ENCODE measurements around the gene PIK3R2. TPM values are rescaled to one million over a fixed set of nuclear protein-coding genes. Genes with fewer than 3 reads are reported as not detected.

Gene PIK3R2
- total and polyA plus RNA-seq, 3 experiments from 2014 or later, result 5.7 to 17.9 (median 17.7) TPM

- Histone ChIP-seq H3K9me3 (ENCODE audit: low read length) (no peaks in the 10 kb centered on the region), H3K4me1 (ENCODE audit: insufficient read depth, low read length) (peaks cover 12% of the 10 kb centered on the region), H3K27me3 (ENCODE audit: insufficient read depth, low read length, poor library complexity, severe bottlenecking) (no peaks in the 10 kb centered on the region), H3K36me3 (ENCODE audit: insufficient read depth, low read length) (no peaks in the 10 kb centered on the region), H3K27ac (ENCODE audit: low read depth, low read length) (peak overlapping the region; percentile 51), H3K4me3 (ENCODE audit: low read length) (peak overlapping the region; percentile 61)
- H3K27me3 Mint-ChIP-seq, result no peaks in the 10 kb centered on the region
- no peaks in the 10 kb centered on the region for H3K9me3 Mint-ChIP-seq
- H3K27ac Mint-ChIP-seq, result peak overlapping the region in 3 of 8 donors; percentile 27 to 88 (median 73)
- peaks cover 16 to 30% (median 18%) of the 10 kb centered on the region in 3 donors for H3K4me1 Mint-ChIP-seq
- ChIA-PET POLR2A (interaction anchor here (0.6 to 2.5 kb wide), 10 partner anchors 9 to 110 kb away, joined by 3 to 18 read pairs (median 4); partner anchors contain the start of genes IL12RB1, MAST3 and MPV17L2), CTCF (interaction anchor here (0.8 to 5.6 kb wide), 20 partner anchors 7 to 217 kb away, joined by 3 to 28 read pairs (median 6); partner anchors contain the start of genes ARRDC2, IL12RB1, MAST3 and PIK3R2)
- H3K36me3 Mint-ChIP-seq, result peaks cover 0 to 10% (median 0%) of the 10 kb centered on the region in 3 donors
- H3K4me3 Mint-ChIP-seq, result peak overlapping the region in 6 of 7 donors; percentile 57 to 86 (median 70)
- no peak for DNase-seq
These were observed 42.2 kb upstream of the PIK3R2 start for GRCh38 chr19:18110609-18111232.

- no peak overlapping the region for H3K27ac ChIP-seq (ENCODE audit: low read depth, low read length)
- Mint-ChIP-seq H3K27ac (peak overlapping the region in 4 of 8 donors; percentile 2 to 58 (median 46)), H3K27me3 (no peaks in the 10 kb centered on the region), H3K4me1 (peaks cover 21 to 39% (median 23%) of the 10 kb centered on the region in 3 donors), H3K4me3 (peak overlapping the region in 2 of 7 donors; percentile 32 to 82), H3K9me3 (no peaks in the 10 kb centered on the region), H3K36me3 (peaks cover 0 to 10% (median 0%) of the 10 kb centered on the region in 3 donors)
- peaks cover 21% of the 10 kb centered on the region for H3K4me1 ChIP-seq (ENCODE audit: insufficient read depth, low read length)
- H3K4me3 ChIP-seq (ENCODE audit: low read length), result no peak overlapping the region
- ChIA-PET POLR2A (no interaction called here), CTCF (interaction anchor here (0.6 to 5.6 kb wide), 22 partner anchors 9 to 301 kb away, joined by 3 to 28 read pairs (median 4); partner anchors contain the start of genes IL12RB1 and PIK3R2)
- no peaks in the 10 kb centered on the region for H3K36me3 ChIP-seq (ENCODE audit: insufficient read depth, low read length)
- no peaks in the 10 kb centered on the region for H3K9me3 ChIP-seq (ENCODE audit: low read length)
- peak; percentile 58 to 82 (median 64) for DNase-seq
- H3K27me3 ChIP-seq (ENCODE audit: insufficient read depth, low read length, poor library complexity, severe bottlenecking), result no peaks in the 10 kb centered on the region
These were observed 39.9 kb upstream of the PIK3R2 start for GRCh38 chr19:18112989-18113478.

GRCh38 chr19:18113827-18114226, 39.1 kb upstream of the PIK3R2 start:
- Mint-ChIP-seq H3K27me3 (no peaks in the 10 kb centered on the region), H3K4me1 (peaks cover 21 to 44% (median 26%) of the 10 kb centered on the region in 3 donors), H3K27ac (peak overlapping the region in 2 of 8 donors; percentile 27 to 62), H3K9me3 (no peaks in the 10 kb centered on the region), H3K4me3 (peak overlapping the region in 1 of 7 donors; percentile 55), H3K36me3 (peaks cover 0 to 10% (median 0%) of the 10 kb centered on the region in 3 donors)
- DNase-seq, result no peak
- Histone ChIP-seq H3K36me3 (ENCODE audit: insufficient read depth, low read length) (no peaks in the 10 kb centered on the region), H3K4me1 (ENCODE audit: insufficient read depth, low read length) (peaks cover 27% of the 10 kb centered on the region), H3K27me3 (ENCODE audit: insufficient read depth, low read length, poor library complexity, severe bottlenecking) (no peaks in the 10 kb centered on the region), H3K27ac (ENCODE audit: low read depth, low read length) (no peak overlapping the region), H3K4me3 (ENCODE audit: low read length) (no peak overlapping the region), H3K9me3 (ENCODE audit: low read length) (no peaks in the 10 kb centered on the region)
- CTCF ChIA-PET, result interaction anchor here (0.7 to 5.6 kb wide), 14 partner anchors 10 to 166 kb away, joined by 3 to 28 read pairs (median 4); partner anchors contain the start of genes IL12RB1 and PIK3R2
- POLR2A ChIA-PET, result no interaction called here

- ChIA-PET CTCF (interaction anchor here (3.1 kb wide), 1 partner anchor 54 kb away, joined by 16 read pairs; no protein-coding TSS in a partner anchor), POLR2A (no interaction called here)
- Mint-ChIP-seq H3K9me3 (no peaks in the 10 kb centered on the region), H3K27ac (peak overlapping the region in 1 of 8 donors; percentile 62), H3K36me3 (peaks cover 0 to 12% (median 0%) of the 10 kb centered on the region in 3 donors), H3K4me3 (peak overlapping the region in 2 of 7 donors; percentile 19 to 55), H3K27me3 (no peaks in the 10 kb centered on the region), H3K4me1 (peaks cover 22 to 45% (median 27%) of the 10 kb centered on the region in 3 donors)
- no peaks in the 10 kb centered on the region for H3K9me3 ChIP-seq (ENCODE audit: low read length)
- peaks cover 34% of the 10 kb centered on the region for H3K4me1 ChIP-seq (ENCODE audit: insufficient read depth, low read length)
- no peaks in the 10 kb centered on the region for H3K36me3 ChIP-seq (ENCODE audit: insufficient read depth, low read length)
- no peaks in the 10 kb centered on the region for H3K27me3 ChIP-seq (ENCODE audit: insufficient read depth, low read length, poor library complexity, severe bottlenecking)
- no peak overlapping the region for H3K4me3 ChIP-seq (ENCODE audit: low read length)
- H3K27ac ChIP-seq (ENCODE audit: low read depth, low read length), result no peak overlapping the region
- DNase-seq, result no peak
These were observed 38.5 kb upstream of the PIK3R2 start for GRCh38 chr19:18114483-18114882.

DNA sequence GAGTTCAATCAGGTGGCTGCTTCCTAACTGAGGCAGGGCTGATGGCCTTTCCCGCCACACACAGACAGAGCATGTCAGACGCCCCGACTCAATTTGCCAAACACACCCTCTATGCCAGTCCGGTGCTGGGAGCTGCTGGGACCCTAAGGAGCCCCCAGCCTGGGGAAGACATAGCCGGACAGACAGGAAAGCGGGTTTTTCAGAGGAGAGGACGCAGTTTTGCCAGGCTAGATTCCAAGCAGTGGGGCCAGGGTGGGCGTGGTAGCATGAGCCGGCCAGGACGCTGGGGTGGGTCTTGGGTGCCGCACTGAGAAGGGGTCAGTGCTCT, 35.6 kb upstream of the PIK3R2 start:
- Mint-ChIP-seq H3K4me3 (peak overlapping the region; percentile 73 to 97 (median 86)), H3K9me3 (no peaks in the 10 kb centered on the region), H3K4me1 (peaks cover 33 to 47% (median 33%) of the 10 kb centered on the region in 3 donors), H3K36me3 (peaks cover 0 to 26% (median 2%) of the 10 kb centered on the region in 3 donors), H3K27me3 (peaks cover 0 to 2% of the 10 kb centered on the region in 2 donors), H3K27ac (peak overlapping the region in 7 of 8 donors; percentile 82 to 94 (median 86))
- ChIA-PET POLR2A (interaction anchor here (0.6 to 2.3 kb wide), 6 partner anchors 13 to 164 kb away, joined by 3 to 11 read pairs (median 4); partner anchors contain the start of gene JUND), CTCF (interaction anchor here (0.6 to 4.1 kb wide), 4 partner anchors 25 to 73 kb away, joined by 3 to 19 read pairs (median 9); partner anchors contain the start of gene PIK3R2)
- Histone ChIP-seq H3K9me3 (ENCODE audit: low read length) (no peaks in the 10 kb centered on the region), H3K27me3 (ENCODE audit: insufficient read depth, low read length, poor library complexity, severe bottlenecking) (no peaks in the 10 kb centered on the region), H3K36me3 (ENCODE audit: insufficient read depth, low read length) (peaks cover 8% of the 10 kb centered on the region), H3K4me3 (ENCODE audit: low read length) (peak overlapping the region; percentile 29), H3K27ac (ENCODE audit: low read depth, low read length) (peak overlapping the region; percentile 57), H3K4me1 (ENCODE audit: insufficient read depth, low read length) (peaks cover 32% of the 10 kb centered on the region)
- DNase-seq, result peak in 1 of 5 donors; percentile 16

- H3K36me3 Mint-ChIP-seq, result peaks cover 0 to 31% (median 2%) of the 10 kb centered on the region in 3 donors
- no peaks in the 10 kb centered on the region for H3K9me3 ChIP-seq (ENCODE audit: low read length)
- no peaks in the 10 kb centered on the region for H3K9me3 Mint-ChIP-seq
- peak; percentile 95 to 97 (median 96) for DNase-seq
- peaks cover 30 to 42% (median 31%) of the 10 kb centered on the region in 3 donors for H3K4me1 Mint-ChIP-seq
- CTCF ChIA-PET, result interaction anchor here (0.6 to 4.1 kb wide), 5 partner anchors 26 to 73 kb away, joined by 3 to 19 read pairs (median 5); partner anchors contain the start of genes IL12RB1 and PIK3R2
- peak overlapping the region; percentile 72 for H3K27ac ChIP-seq (ENCODE audit: low read depth, low read length)
- POLR2A ChIA-PET, result interaction anchor here (0.6 to 2.6 kb wide), 8 partner anchors 13 to 164 kb away, joined by 3 to 12 read pairs (median 4); partner anchors contain the start of genes JUND and MAST3
- peaks cover 13% of the 10 kb centered on the region for H3K36me3 ChIP-seq (ENCODE audit: insufficient read depth, low read length)
- peak overlapping the region in 7 of 8 donors; percentile 86 to 100 (median 98) for H3K27ac Mint-ChIP-seq
- H3K4me3 ChIP-seq (ENCODE audit: low read length), result peak overlapping the region; percentile 91
- peaks cover 32% of the 10 kb centered on the region for H3K4me1 ChIP-seq (ENCODE audit: insufficient read depth, low read length)
- no peaks in the 10 kb centered on the region for H3K27me3 ChIP-seq (ENCODE audit: insufficient read depth, low read length, poor library complexity, severe bottlenecking)
- peak overlapping the region; percentile 86 to 97 (median 92) for H3K4me3 Mint-ChIP-seq
- H3K27me3 Mint-ChIP-seq, result peaks cover 0 to 2% of the 10 kb centered on the region in 2 donors
These were observed 35.1 kb upstream of the PIK3R2 start for GRCh38 chr19:18117692-18118378.

DNA sequence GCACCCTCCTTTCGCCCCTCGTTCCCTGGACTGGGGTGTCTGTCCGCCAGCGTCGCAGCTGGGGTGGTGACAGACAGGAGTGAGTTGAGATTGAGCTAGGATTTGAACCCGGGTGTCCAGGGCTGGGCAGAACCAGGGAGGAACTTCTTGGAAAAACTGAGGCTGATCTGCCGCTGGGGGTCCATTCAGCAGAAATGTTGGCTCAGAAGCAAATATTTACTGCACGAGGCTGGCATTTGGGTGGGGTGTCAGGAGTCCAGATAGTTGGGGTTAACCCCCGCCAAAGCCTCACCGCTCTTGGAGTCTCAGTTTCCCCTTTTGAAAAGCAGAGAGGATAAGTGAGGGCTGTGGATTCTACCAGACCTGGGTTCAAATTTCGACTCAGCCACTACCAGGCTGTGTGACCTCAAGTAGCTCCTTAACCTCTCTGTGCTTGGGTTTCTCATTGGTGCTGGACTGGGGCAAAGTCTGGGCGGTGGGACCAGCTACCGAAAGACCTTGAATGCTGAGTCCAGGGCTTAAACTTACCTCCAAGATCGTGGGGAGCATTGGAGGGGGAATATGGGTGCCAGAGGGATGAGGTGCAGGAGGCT, 34.4 kb upstream of the PIK3R2 start:
- peak overlapping the region; percentile 91 for H3K4me3 ChIP-seq (ENCODE audit: low read length)
- ChIA-PET CTCF (interaction anchor here (0.8 to 4.1 kb wide), 10 partner anchors 21 to 210 kb away, joined by 3 to 19 read pairs (median 3); partner anchors contain the start of genes IL12RB1, MAST3 and PIK3R2), POLR2A (interaction anchor here (1.0 to 2.6 kb wide), 4 partner anchors 20 to 118 kb away, joined by 4 to 20 read pairs (median 10); partner anchors contain the start of genes MAST3 and PIK3R2)
- Mint-ChIP-seq H3K4me1 (peaks cover 28 to 40% (median 30%) of the 10 kb centered on the region in 3 donors), H3K9me3 (no peaks in the 10 kb centered on the region), H3K36me3 (peaks cover 0 to 34% (median 2%) of the 10 kb centered on the region in 3 donors), H3K4me3 (peak overlapping the region; percentile 86 to 97 (median 92)), H3K27ac (peak overlapping the region; percentile 3 to 100 (median 98)), H3K27me3 (peaks cover 0 to 2% of the 10 kb centered on the region in 2 donors)
- no peaks in the 10 kb centered on the region for H3K9me3 ChIP-seq (ENCODE audit: low read length)
- H3K36me3 ChIP-seq (ENCODE audit: insufficient read depth, low read length), result peaks cover 20% of the 10 kb centered on the region
- DNase-seq, result peak in 1 of 5 donors; percentile 18
- peaks cover 32% of the 10 kb centered on the region for H3K4me1 ChIP-seq (ENCODE audit: insufficient read depth, low read length)
- H3K27me3 ChIP-seq (ENCODE audit: insufficient read depth, low read length, poor library complexity, severe bottlenecking), result no peaks in the 10 kb centered on the region
- H3K27ac ChIP-seq (ENCODE audit: low read depth, low read length), result peak overlapping the region; percentile 72

Measured in CD8-positive, alpha-beta memory T cell (primary cell).